MM.1S (cell line): ENCODE data around the gene GFOD1.

ENCODE experiments used
- DNase-seq: peaks from one replicate; pipeline ENCODE4 v3.0.0-alpha.2; 2015
- H2AFZ ChIP-seq: fragments of 300-600 bp; sonication (generic); 2 replicates; pipeline ENCODE4 v1.6.0; 2016; ENCODE audit warnings: antibody characterized with exemption, low read length
- H3F3A ChIP-seq: fragments of 300-600 bp; sonication (generic); 2 replicates; pipeline ENCODE4 v1.6.1; 2016; ENCODE audit warnings: mild to moderate bottlenecking, antibody characterized with exemption, low read length, moderate library complexity, mixed read lengths; ENCODE audit not compliant: insufficient read depth
- H3K27ac ChIP-seq: fragments of 300-600 bp; sonication (generic); 2 replicates; pipeline ENCODE4 v1.5.1; 2016; ENCODE audit warnings: mild to moderate bottlenecking, low read length
- H3K27me3 ChIP-seq: fragments of 300-600 bp; sonication (generic); replicated peaks from 2 replicates; pipeline ENCODE4 v1.6.0; 2016; ENCODE audit warnings: low read length; ENCODE audit not compliant: insufficient read depth
- H3K36me3 ChIP-seq: fragments of 300-600 bp; sonication (generic); replicated peaks from 2 replicates; pipeline ENCODE4 v1.6.1; 2016; ENCODE audit warnings: mild to moderate bottlenecking, low read length, mixed read lengths; ENCODE audit not compliant: insufficient read depth
- H3K4me1 ChIP-seq: fragments of 300-600 bp; sonication (generic); 2 replicates; pipeline ENCODE4 v1.6.1; 2016; ENCODE audit warnings: low read length, mixed read lengths
- H3K4me2 ChIP-seq: fragments of 300-600 bp; sonication (generic); 2 replicates; pipeline ENCODE4 v1.6.0; 2016; ENCODE audit warnings: low read depth, low read length
- H3K4me3 ChIP-seq: fragments of 300-600 bp; sonication (generic); 2 replicates; pipeline ENCODE4 v1.5.1; 2016; ENCODE audit warnings: low read length, mixed read lengths
- H3K79me2 ChIP-seq: fragments of 300-600 bp; sonication (generic); 2 replicates; pipeline ENCODE4 v1.6.1; 2016; ENCODE audit warnings: mixed run types, low read length, mixed read lengths
- H3K9ac ChIP-seq: fragments of 300-600 bp; sonication (generic); 2 replicates; pipeline ENCODE4 v1.6.1; 2016; ENCODE audit warnings: low read length, mixed read lengths
- H3K9me2 ChIP-seq: fragments of 300-600 bp; sonication (generic); replicated peaks from 2 replicates; pipeline ENCODE4 v1.6.1; 2016; ENCODE audit warnings: mild to moderate bottlenecking, low read length, mixed read lengths; ENCODE audit not compliant: insufficient read depth
- H3K9me3 ChIP-seq: fragments of 300-600 bp; sonication (generic); replicated peaks from 2 replicates; pipeline ENCODE4 v1.6.1; 2016; ENCODE audit warnings: mild to moderate bottlenecking, low read length, mixed read lengths; ENCODE audit not compliant: insufficient read depth
- H4K20me1 ChIP-seq: fragments of 300-600 bp; sonication (generic); 2 replicates; pipeline ENCODE4 v1.6.1; 2016; ENCODE audit warnings: mild to moderate bottlenecking, low read length, moderate library complexity, mixed read lengths; ENCODE audit not compliant: insufficient read depth
- CTCF ChIP-seq: fragments of 300-600 bp; sonication (generic); IDR thresholded peaks from 2 replicates; pipeline ENCODE4 v1.5.1; 2016; ENCODE audit warnings: antibody characterized with exemption, low read length, mixed read lengths
- EZH2 ChIP-seq: fragments of 300-600 bp; sonication (generic); optimal IDR thresholded peaks from 2 replicates; pipeline ENCODE3; 2017; ENCODE audit warnings: low read depth, mild to moderate bottlenecking, antibody characterized with exemption, low read length, mixed read lengths
- EZH2phosphoT487 ChIP-seq: fragments of 300-600 bp; sonication (generic); IDR thresholded peaks from 2 replicates; pipeline ENCODE4 v1.6.1; 2018; ENCODE audit warnings: antibody characterized with exemption, low read length

GFOD1 gene

GRCh38 chr6:13472099-13472498 lies 15.3 kb downstream of the GFOD1 start:
- DNase-seq, result no peak
- no peaks in the 10 kb centered on the region for H3K36me3 ChIP-seq
- no peaks in the 10 kb centered on the region for H3K27me3 ChIP-seq
- no peak overlapping the region for H3K9ac ChIP-seq
- H3K27ac ChIP-seq, result no peak overlapping the region
- no peaks in the 10 kb centered on the region for H4K20me1 ChIP-seq
- no peak overlapping the region for H2AFZ ChIP-seq
- no peaks in the 10 kb centered on the region for H3K9me3 ChIP-seq
- no peak overlapping the region for H3K4me2 ChIP-seq
- no peak overlapping the region for H3K4me3 ChIP-seq
- no peaks in the 10 kb centered on the region for H3F3A ChIP-seq
- H3K9me2 ChIP-seq, result no peaks in the 10 kb centered on the region
- H3K4me1 ChIP-seq, result no peaks in the 10 kb centered on the region
- no peaks in the 10 kb centered on the region for H3K79me2 ChIP-seq
- TF ChIP-seq CTCF (no peak), EZH2phosphoT487 (no peak), EZH2 (no peak)

GRCh38 chr6:13471184-13471583 lies 16.2 kb downstream of the GFOD1 start:
- no peak overlapping the region for H3K4me3 ChIP-seq
- H4K20me1 ChIP-seq, result no peaks in the 10 kb centered on the region
- H3K4me1 ChIP-seq, result no peaks in the 10 kb centered on the region
- H3K79me2 ChIP-seq, result no peaks in the 10 kb centered on the region
- H3K9ac ChIP-seq, result no peak overlapping the region
- H3K27me3 ChIP-seq, result no peaks in the 10 kb centered on the region
- no peaks in the 10 kb centered on the region for H3K9me3 ChIP-seq
- H2AFZ ChIP-seq, result no peak overlapping the region
- DNase-seq, result no peak
- H3K4me2 ChIP-seq, result no peak overlapping the region
- H3F3A ChIP-seq, result no peaks in the 10 kb centered on the region
- no peaks in the 10 kb centered on the region for H3K9me2 ChIP-seq
- TF ChIP-seq EZH2 (no peak), EZH2phosphoT487 (no peak), CTCF (no peak)
- no peak overlapping the region for H3K27ac ChIP-seq
- no peaks in the 10 kb centered on the region for H3K36me3 ChIP-seq

- Histone ChIP-seq H3K4me1 (no peaks in the 10 kb centered on the region), H3K9ac (no peak overlapping the region), H3K9me3 (no peaks in the 10 kb centered on the region), H3F3A (no peaks in the 10 kb centered on the region), H3K27me3 (no peaks in the 10 kb centered on the region), H4K20me1 (no peaks in the 10 kb centered on the region), H3K4me2 (no peak overlapping the region), H3K36me3 (no peaks in the 10 kb centered on the region), H3K79me2 (no peaks in the 10 kb centered on the region), H3K27ac (no peak overlapping the region), H3K9me2 (no peaks in the 10 kb centered on the region), H3K4me3 (no peak overlapping the region), H2AFZ (no peak overlapping the region)
- TF ChIP-seq CTCF, result no peak
- DNase-seq, result no peak
These were observed 16.9 kb downstream of the GFOD1 start for GRCh38 chr6:13470238-13471140.
